Stimulated activated naive B cell treated with anti-CD40 and anti-IgM and Interleukin-4, amounts not matched to agents 10 μg/mL and 1 μg/mL and 100 μg/mL, for 72 hours (primary cell): ENCODE data around the gene ASB6.

Experiments
- ATAC-seq, 2 donors: fragments of 150-1000 bp; cut with Tn5 transposase; replicated peaks; 2 replicates each; pipeline ENCODE4 v1.10.0; 2021; ENCODE audit warnings: moderate library complexity in 1 of 2
- DNase-seq: peaks from one replicate; pipeline ENCODE4 v3.0.0; 2021
- H3K27ac Mint-ChIP-seq: one replicate; pipeline ENCODE4 v1.8.0; 2022; ENCODE audit warnings: mild to moderate bottlenecking, mixed read lengths
- H3K27me3 Mint-ChIP-seq, 2 donors: one replicate each; pipeline ENCODE4 v1.8.0; 2022; ENCODE audit warnings: mixed read lengths in 2 of 2
- H3K36me3 Mint-ChIP-seq, 2 donors: one replicate each; pipeline ENCODE4 v1.8.0; 2022; ENCODE audit warnings: mixed read lengths in 2 of 2, mild to moderate bottlenecking in 1 of 2
- H3K4me1 Mint-ChIP-seq, 2 donors: one replicate each; pipeline ENCODE4 v1.8.0; 2022; ENCODE audit warnings: mixed read lengths in 2 of 2, mild to moderate bottlenecking in 1 of 2
- H3K4me3 Mint-ChIP-seq, 2 donors: one replicate each; pipeline ENCODE4 v1.8.0; 2022; ENCODE audit warnings: mild to moderate bottlenecking in 2 of 2, mixed read lengths in 2 of 2, moderate library complexity in 1 of 2
- H3K9me3 Mint-ChIP-seq, 2 donors: one replicate each; pipeline ENCODE4 v1.8.0; 2022; ENCODE audit warnings: mixed read lengths in 2 of 2, mild to moderate bottlenecking in 1 of 2

ASB6 gene

DNA sequence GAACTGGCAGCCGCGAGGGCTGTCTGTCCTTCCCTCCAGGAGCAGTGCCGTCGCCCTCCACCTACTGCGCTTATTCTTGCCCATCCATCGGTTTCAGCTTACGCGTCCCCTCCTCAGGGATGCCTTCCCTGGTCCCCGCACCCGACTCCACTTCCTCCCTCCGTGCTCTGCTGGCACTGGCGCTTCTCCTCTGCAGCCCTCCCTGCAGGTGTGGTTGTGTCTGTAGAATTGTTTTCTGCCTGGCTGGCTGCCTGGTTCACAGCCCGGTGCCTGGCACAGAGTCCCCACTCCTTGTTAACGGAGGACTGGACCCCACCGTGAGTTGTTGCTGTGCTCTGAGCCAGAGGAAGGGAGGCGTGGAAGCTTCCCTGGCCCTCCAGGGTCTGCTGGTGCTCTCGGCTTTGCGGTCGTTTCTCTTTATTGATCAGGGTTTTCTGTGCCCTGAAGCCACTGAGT, 10.2 kb downstream of the ASB6 start:
- Mint-ChIP-seq H3K27ac (peak overlapping the region; percentile 76), H3K27me3 (no peaks in the 10 kb centered on the region), H3K4me1 (peaks cover 39 to 62% of the 10 kb centered on the region in 2 donors), H3K9me3 (no peaks in the 10 kb centered on the region), H3K4me3 (peak overlapping the region in 1 of 2 donors; percentile 58), H3K36me3 (peaks cover 27 to 44% of the 10 kb centered on the region in 2 donors)
- DNase-seq: no peak
- no peak for ATAC-seq

DNA sequence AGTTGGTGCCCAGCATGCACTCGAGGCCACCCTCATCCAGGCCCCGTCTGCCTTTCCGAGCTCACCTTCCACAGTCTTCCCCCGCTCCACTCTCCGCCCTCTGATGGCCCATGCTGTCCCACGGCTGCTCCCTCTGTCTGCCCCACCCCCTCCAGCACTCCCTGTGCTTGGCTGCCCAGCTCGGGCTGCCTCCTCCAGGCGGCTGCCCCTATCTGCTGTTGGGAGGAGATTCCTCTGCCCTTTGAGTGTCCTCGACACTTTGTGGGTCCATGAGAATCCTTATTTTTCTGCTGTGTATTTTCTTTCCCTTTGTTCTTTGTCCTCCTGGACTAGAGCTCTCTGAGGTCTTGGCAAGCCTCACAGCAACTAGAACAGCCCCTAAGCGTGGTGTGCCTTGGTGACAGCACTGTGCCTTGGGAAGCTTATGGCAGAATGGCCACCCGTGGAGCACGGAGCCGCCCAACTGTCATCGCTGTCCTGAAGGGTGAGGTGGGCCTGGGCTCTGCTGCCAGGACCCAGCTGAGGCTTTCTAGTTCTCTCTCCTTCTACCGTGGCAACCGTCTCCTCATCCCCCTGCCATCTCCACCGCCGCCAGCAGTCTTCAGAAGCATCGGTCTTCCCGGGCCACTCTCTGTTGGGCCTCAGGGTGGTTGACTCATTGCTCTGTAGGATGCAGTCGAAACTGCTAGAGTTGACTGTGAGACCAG, 10.8 kb downstream of the ASB6 start:
- Mint-ChIP-seq H3K4me1 (peaks cover 39 to 63% of the 10 kb centered on the region in 2 donors), H3K27me3 (no peaks in the 10 kb centered on the region), H3K27ac (no peak overlapping the region), H3K9me3 (no peaks in the 10 kb centered on the region), H3K4me3 (no peak overlapping the region), H3K36me3 (peaks cover 27 to 45% of the 10 kb centered on the region in 2 donors)
- DNase-seq: no peak
- ATAC-seq: no peak

DNA sequence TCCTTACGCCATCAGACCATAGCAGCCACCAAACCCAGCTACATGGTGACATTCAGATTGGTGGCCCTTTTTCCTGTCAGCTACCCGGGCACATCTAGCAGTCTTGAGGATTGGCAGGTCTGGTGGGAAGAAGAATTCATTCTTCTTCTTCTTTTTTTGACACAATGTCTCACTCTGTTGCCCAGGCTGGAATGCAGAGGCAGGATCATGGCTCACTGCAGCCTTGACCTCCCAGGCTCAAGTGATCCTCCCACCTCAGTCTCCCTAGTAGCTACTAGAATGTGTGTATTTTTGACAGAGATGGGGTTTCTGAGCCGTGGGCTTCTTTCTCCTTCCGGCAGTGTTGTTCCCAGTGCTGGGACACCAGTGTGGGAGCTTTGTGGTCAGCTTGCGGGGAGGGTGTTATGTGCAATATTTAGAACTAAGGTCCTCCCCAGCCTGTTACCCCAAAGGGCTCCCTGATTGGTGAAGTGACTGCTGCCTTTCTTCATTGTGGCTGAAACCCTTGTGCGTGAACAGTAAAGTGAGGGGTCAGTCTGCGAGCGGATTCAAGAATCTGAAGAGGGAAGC, 12.6 kb downstream of the ASB6 start:
- H3K4me1 Mint-ChIP-seq: peaks cover 43 to 68% of the 10 kb centered on the region in 2 donors
- H3K36me3 Mint-ChIP-seq: peaks cover 22 to 35% of the 10 kb centered on the region in 2 donors
- ATAC-seq (no peak), DNase-seq (no peak)
- no peak overlapping the region for H3K4me3 Mint-ChIP-seq
- no peaks in the 10 kb centered on the region for H3K9me3 Mint-ChIP-seq
- no peak overlapping the region for H3K27ac Mint-ChIP-seq
- H3K27me3 Mint-ChIP-seq: no peaks in the 10 kb centered on the region

DNA sequence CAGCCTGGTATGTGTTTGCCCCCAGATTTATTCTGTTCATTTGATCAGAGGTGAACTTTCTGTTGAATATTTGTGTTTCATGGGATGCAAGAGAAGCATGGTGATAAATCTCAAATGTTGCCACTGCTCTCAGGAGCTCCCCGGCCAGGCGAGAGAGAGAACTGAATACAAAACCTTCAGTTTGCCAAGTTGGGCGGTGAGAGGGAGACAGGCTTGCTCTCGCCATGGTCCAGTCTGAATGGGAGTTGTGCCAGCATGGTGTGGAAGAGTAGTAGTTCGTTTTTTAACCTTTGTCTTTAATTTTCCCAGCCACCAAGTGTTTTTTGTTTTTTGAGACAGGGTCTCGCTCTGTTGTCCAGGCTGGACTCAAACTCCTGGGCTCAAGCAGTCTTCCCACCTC, 13.2 kb downstream of the ASB6 start:
- ATAC-seq (no peak), DNase-seq (no peak)
- Mint-ChIP-seq H3K27ac (peak overlapping the region; percentile 11), H3K36me3 (peaks cover 19 to 32% of the 10 kb centered on the region in 2 donors), H3K4me1 (peaks cover 45 to 73% of the 10 kb centered on the region in 2 donors), H3K4me3 (no peak overlapping the region), H3K27me3 (no peaks in the 10 kb centered on the region), H3K9me3 (no peaks in the 10 kb centered on the region)

DNA sequence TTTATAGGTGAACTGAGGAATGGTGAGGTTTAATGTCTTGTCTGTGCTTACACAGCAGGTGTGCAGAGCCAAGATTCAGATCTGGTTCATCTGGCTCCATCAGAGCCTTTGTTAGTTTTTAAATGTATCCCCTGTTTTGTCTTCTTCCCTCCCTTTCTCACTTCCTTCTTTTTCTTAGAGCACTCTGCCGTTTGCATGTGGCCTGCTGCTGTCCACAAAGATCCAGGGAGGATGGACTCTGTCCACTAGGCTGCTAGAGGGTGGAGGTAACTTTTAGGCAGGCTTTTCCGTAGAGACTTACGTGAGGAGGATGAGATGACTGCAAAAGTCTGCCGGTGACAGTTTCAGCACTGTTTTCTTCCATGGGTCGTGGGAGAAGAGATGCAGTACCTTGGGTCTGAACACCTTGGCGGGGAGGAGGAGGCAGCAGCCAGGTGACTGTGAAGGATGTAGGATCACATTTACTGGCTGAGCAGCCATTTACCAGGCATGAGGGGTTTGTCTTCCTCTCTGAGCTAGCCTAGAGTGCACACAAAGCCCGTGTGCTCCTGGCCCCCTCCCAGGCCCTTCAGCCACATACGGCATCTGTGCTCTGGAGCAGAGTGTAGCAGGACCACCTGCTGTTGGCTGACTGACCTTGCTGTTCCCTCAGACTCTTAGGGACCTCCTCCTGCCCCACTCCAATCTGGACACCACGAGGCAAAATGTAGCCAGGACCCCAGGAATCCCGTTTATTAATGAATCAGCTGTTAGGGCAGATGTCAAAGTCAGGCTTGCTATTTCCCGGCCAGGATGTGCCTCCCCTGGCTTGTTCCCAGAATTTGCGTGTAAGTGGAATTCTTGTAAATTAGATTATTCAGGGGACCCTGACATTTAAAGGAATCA, 14.2 kb downstream of the ASB6 start:
- H3K27me3 Mint-ChIP-seq: peaks cover 0 to 7% of the 10 kb centered on the region in 2 donors
- no peaks in the 10 kb centered on the region for H3K9me3 Mint-ChIP-seq
- no peak for ATAC-seq
- H3K27ac Mint-ChIP-seq: peak overlapping the region; percentile 56
- no peak for DNase-seq
- H3K36me3 Mint-ChIP-seq: peaks cover 19 to 31% of the 10 kb centered on the region in 2 donors
- H3K4me1 Mint-ChIP-seq: peaks cover 45 to 73% of the 10 kb centered on the region in 2 donors
- peak overlapping the region; percentile 84 to 88 for H3K4me3 Mint-ChIP-seq

- Mint-ChIP-seq H3K27me3 (peaks cover 2 to 12% of the 10 kb centered on the region in 2 donors), H3K4me1 (peaks cover 40 to 64% of the 10 kb centered on the region in 2 donors), H3K4me3 (peak overlapping the region; percentile 84 to 88), H3K36me3 (peaks cover 12 to 24% of the 10 kb centered on the region in 2 donors), H3K27ac (peak overlapping the region; percentile 98), H3K9me3 (no peaks in the 10 kb centered on the region)
- DNase-seq (no peak), ATAC-seq (peak; percentile 40 to 42)
These were observed 15.2 kb downstream of the ASB6 start for GRCh38 chr9:129626625-129627284.

- H3K27me3 Mint-ChIP-seq: peaks cover 8 to 18% of the 10 kb centered on the region in 2 donors
- H3K4me1 Mint-ChIP-seq: peaks cover 34 to 60% of the 10 kb centered on the region in 2 donors
These were observed 15.8 kb downstream of the ASB6 start, which contains the start of gene NTMT1 for GRCh38 chr9:129626079-129626624. Gene NTMT1, plus strand, starts transcription at chr9:129626163. Its CDS starts 6,541 bp downstream, at chr9:129632704.

DNA sequence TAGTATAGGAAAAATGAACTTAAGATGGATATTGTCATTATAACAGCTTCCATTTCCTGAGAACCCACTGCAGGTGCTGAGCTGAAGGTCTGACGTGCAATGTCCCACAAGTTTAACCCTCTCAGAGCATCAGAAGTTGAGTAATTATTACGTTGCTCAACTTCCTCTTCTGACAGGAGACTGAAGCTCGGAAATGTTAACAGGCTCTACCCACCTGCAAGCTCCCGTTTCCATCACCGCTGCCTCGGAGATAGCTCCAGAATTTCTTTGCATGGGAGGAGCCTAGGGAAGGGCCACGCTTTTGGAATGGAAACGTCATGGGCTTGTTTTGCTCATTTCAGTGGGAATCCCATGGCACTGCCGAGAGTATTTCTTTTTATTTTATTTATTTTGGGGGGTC, 17.0 kb downstream of the ASB6 start:
- Mint-ChIP-seq H3K27ac (peak overlapping the region; percentile 98), H3K4me3 (peak overlapping the region; percentile 84 to 88), H3K36me3 (peaks cover 2 to 9% of the 10 kb centered on the region in 2 donors), H3K9me3 (no peaks in the 10 kb centered on the region), H3K27me3 (peaks cover 13 to 22% of the 10 kb centered on the region in 2 donors), H3K4me1 (peaks cover 26 to 60% of the 10 kb centered on the region in 2 donors)
- peak; percentile 69 to 71 for ATAC-seq
- peak; percentile 32 for DNase-seq

More at GRCh38 chr9:129626079-129626624, 15.8 kb downstream of the ASB6 start, which contains the start of gene NTMT1:
- Mint-ChIP-seq H3K36me3 (peaks cover 6 to 18% of the 10 kb centered on the region in 2 donors), H3K27ac (peak within 1 kb of the TSS; percentile 98), H3K4me3 (peak within 1 kb of the TSS; percentile 84 to 88), H3K9me3 (no peaks in the 10 kb centered on the region)
- ATAC-seq: peak; percentile 79 to 87
- peak; percentile 85 for DNase-seq

DNA sequence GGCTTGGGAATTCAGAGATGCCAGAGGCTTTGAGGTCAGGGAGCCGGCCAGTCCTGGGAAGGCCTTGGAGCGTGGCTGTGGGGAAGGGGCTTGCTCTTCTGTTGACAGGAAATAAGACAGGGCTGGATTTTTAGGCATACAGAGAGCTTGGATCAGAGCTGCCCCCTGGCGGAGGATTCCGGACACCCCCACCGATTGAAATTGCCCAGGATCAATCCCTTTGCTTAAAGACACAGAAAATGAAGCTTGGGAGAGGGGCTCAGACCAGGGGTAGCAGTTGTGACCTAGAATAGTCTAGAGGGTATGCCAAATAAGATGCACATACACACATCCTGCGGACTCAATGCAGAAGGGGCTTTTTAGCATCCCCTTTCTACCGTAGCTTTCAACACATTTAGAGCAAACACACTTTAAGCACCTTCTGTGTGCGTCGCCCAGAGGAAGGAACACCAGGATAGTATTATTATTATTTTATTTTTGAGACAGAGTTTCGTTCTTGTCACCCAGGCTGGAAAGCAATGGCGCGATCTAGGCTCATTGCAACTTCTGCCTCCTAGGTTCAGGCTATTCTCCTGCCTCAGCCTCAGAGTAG, 17.7 kb downstream of the ASB6 start:
- Mint-ChIP-seq H3K27me3 (peaks cover 19 to 27% of the 10 kb centered on the region in 2 donors), H3K4me1 (peaks cover 26 to 54% of the 10 kb centered on the region in 2 donors)

GRCh38 chr9:129623331-129623730, 18.6 kb downstream of the ASB6 start:
- Mint-ChIP-seq H3K4me1 (peaks cover 23 to 44% of the 10 kb centered on the region in 2 donors), H3K9me3 (peaks cover under 1 to 2% of the 10 kb centered on the region in 2 donors), H3K27me3 (peaks cover 28 to 35% of the 10 kb centered on the region in 2 donors), H3K36me3 (peaks cover 2 to 9% of the 10 kb centered on the region in 2 donors), H3K27ac (peak overlapping the region; percentile 82), H3K4me3 (no peak overlapping the region)
- ATAC-seq (no peak), DNase-seq (no peak)

More for the DNA sequence above, 17.7 kb downstream of the ASB6 start:
- no peak for DNase-seq
- Mint-ChIP-seq H3K36me3 (peaks cover 2 to 9% of the 10 kb centered on the region in 2 donors), H3K27ac (peak overlapping the region; percentile 92), H3K9me3 (no peaks in the 10 kb centered on the region), H3K4me3 (peak overlapping the region; percentile 37 to 59)
- peak in 1 of 2 donors; percentile 16 for ATAC-seq

DNA sequence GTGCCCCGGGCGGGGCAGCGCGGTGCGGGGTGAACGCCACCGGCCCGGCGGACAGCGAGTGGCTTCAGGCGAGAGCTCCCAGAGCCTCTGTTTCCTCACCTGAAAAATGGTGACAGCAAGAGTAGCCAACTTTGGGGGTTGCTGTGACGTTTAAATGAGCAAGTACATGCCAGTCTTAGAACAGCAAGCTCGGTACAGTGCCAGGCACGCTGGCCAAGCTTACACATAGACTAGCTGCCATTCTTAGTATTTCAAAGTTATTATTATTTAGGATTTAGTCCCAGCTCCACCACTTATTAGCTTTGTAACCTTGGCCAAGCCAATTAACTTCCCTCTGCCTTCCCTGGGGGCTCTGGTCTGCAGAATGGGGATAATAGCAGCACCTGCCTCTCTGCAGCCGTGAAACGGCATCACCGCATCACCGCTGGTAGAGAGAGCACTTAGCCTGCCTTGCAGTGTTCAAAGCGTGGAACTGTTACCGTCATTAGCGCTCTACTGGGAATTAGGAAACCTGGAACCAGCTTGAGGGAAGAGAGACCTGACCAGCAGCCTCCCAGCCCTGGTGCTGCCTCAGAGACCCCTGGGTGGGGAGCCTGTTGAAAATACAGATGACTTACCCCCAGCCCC, 21.2 kb downstream of the ASB6 start, which contains the start of gene C9orf50:
TSS of gene C9orf50 (minus strand) at position 433 of the 627 bp plus-strand sequence. CDS start 527 bp downstream, outside the sequence.
- peaks cover 32 to 38% of the 10 kb centered on the region in 2 donors for H3K27me3 Mint-ChIP-seq
- ATAC-seq (no peak), DNase-seq (no peak)
- H3K27ac Mint-ChIP-seq: no peak within 1 kb of the TSS
- peak within 1 kb of the TSS; percentile 69 to 72 for H3K4me3 Mint-ChIP-seq
- peaks cover 11 to 27% of the 10 kb centered on the region in 2 donors for H3K4me1 Mint-ChIP-seq
- no peaks in the 10 kb centered on the region for H3K36me3 Mint-ChIP-seq
- H3K9me3 Mint-ChIP-seq: peaks cover 2 to 3% of the 10 kb centered on the region in 2 donors

DNA sequence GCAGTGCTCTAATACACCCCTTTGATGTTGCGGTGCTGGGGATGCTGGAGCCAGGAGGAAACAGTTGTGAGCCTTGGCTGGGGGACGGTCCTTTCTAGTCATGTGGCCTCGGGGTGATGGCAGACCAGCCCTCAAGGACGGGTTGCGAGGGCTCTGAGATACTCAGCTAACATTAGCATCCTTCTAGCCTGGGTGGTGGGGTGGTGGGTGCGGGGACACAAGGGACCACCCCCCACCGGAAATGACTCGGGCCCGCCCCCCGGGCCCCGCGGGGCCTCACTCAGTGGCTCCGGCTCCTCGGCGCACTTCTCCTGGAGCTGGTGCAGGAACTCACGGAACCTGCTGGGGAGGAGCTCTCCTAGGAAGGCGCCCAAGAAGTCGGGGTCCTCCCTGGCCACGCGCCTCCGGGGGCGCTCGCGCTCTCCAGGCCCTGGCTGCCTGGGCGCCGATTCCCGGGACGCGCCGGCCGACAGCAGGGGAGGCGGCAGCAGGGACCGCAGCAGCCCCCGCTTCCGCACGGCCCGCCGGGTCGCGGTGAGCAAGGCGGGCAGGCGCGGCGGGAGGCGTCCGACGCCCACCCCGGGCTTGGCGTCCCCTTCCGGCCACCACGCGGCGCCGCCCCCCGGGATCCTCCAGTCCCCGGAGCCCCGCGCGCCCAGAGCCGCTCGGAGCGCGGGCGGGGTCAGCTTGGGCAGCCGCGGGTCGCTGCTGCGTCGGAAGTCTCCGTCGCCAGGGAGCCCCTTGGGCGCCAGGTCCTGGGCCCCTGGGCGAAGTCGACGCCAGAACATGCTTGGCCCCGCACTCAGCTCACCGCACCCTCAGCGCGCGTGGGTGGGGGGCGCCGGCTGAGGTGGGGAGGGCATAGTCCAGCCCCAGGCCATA, 21.9 kb downstream of the ASB6 start:
- H3K4me1 Mint-ChIP-seq: peaks cover 9 to 22% of the 10 kb centered on the region in 2 donors
- H3K4me3 Mint-ChIP-seq: peak overlapping the region; percentile 69 to 72
- peak overlapping the region; percentile 7 for H3K27ac Mint-ChIP-seq
- H3K9me3 Mint-ChIP-seq: peaks cover 2 to 3% of the 10 kb centered on the region in 2 donors
- H3K36me3 Mint-ChIP-seq: no peaks in the 10 kb centered on the region
- ATAC-seq: peak; percentile 1 to 33
- peaks cover 32 to 38% of the 10 kb centered on the region in 2 donors for H3K27me3 Mint-ChIP-seq
- no peak for DNase-seq
